Neuronal stem cell (in vitro differentiated cells): ENCODE results near the gene NEDD4.

ENCODE experiments used
- DNase-seq: peaks from one replicate; pipeline ENCODE4 v3.0.0-alpha.2; 2013; ENCODE audit warnings: low spot score
- H2AFZ ChIP-seq: one replicate; pipeline ENCODE4 v1.6.1; 2013; ENCODE audit warnings: mild to moderate bottlenecking, low read length, inconsistent platforms
- H2AK5ac ChIP-seq: 2 replicates; pipeline ENCODE4 v1.6.1; 2013; ENCODE audit warnings: low read depth, mild to moderate bottlenecking, inconsistent platforms, low read length, moderate library complexity, mixed read lengths
- H2BK120ac ChIP-seq: 2 replicates; pipeline ENCODE4 v1.6.1; 2013; ENCODE audit warnings: low read depth, mild to moderate bottlenecking, inconsistent platforms, low read length, moderate library complexity, mixed read lengths
- H2BK12ac ChIP-seq: one replicate; pipeline ENCODE4 v1.6.1; 2013; ENCODE audit warnings: low read length, inconsistent platforms
- H2BK15ac ChIP-seq: 2 replicates; pipeline ENCODE4 v1.6.1; 2013; ENCODE audit warnings: mild to moderate bottlenecking, low read length, inconsistent platforms, mixed read lengths
- H2BK5ac ChIP-seq: one replicate; pipeline ENCODE4 v1.6.1; 2013; ENCODE audit warnings: inconsistent platforms, mild to moderate bottlenecking, low read length, moderate library complexity
- H3K14ac ChIP-seq: one replicate; pipeline ENCODE4 v1.6.1; 2013; ENCODE audit warnings: low read length, inconsistent platforms
- H3K18ac ChIP-seq: 2 replicates; pipeline ENCODE4 v1.6.1; 2013; ENCODE audit warnings: low read length, inconsistent platforms
- H3K23ac ChIP-seq: 2 replicates; pipeline ENCODE4 v1.6.1; 2013; ENCODE audit warnings: low read depth, mild to moderate bottlenecking, mixed read lengths, low read length, inconsistent platforms; ENCODE audit not compliant: poor library complexity
- H3K27ac ChIP-seq: replicated peaks from 3 replicates; pipeline ENCODE4 v1.5.1; 2013; ENCODE audit warnings: low read length, inconsistent platforms
- H3K27me3 ChIP-seq, 3 experiments: 2 replicates each; pipeline ENCODE4 v1.6.1; 2013; ENCODE audit warnings: low read length in 3 of 3, mild to moderate bottlenecking in 2 of 3, inconsistent platforms in 1 of 3, low read depth in 1 of 3, mixed read lengths in 1 of 3, moderate library complexity in 1 of 3; ENCODE audit not compliant: control insufficient read depth in 3 of 3, insufficient read depth in 3 of 3
- H3K36me3 ChIP-seq, 2 donors: replicated peaks in 1 of 2; 2 replicates each; pipeline ENCODE4 v1.6.1; 2013; ENCODE audit warnings: low read length in 2 of 2; ENCODE audit not compliant: control insufficient read depth in 2 of 2, insufficient read depth in 2 of 2
- H3K4ac ChIP-seq: 2 replicates; pipeline ENCODE4 v1.6.1; 2013; ENCODE audit warnings: inconsistent platforms, mild to moderate bottlenecking, low read length, moderate library complexity
- H3K4me1 ChIP-seq, 2 donors: 1 replicate in 1 of 2; 2 replicates in 1 of 2; pipeline ENCODE4 v1.6.1; 2013; ENCODE audit warnings: low read length in 2 of 2, low read depth in 1 of 2; ENCODE audit not compliant: control insufficient read depth in 2 of 2, insufficient read depth in 1 of 2
- H3K4me2 ChIP-seq: one replicate; pipeline ENCODE4 v1.6.1; 2013; ENCODE audit warnings: mild to moderate bottlenecking, low read length, inconsistent platforms; ENCODE audit not compliant: insufficient read depth, poor library complexity, severe bottlenecking
- H3K4me3 ChIP-seq, 2 donors: 2 replicates each; pipeline ENCODE4 v1.5.1; 2013; ENCODE audit warnings: low read length in 2 of 2, mild to moderate bottlenecking in 2 of 2, inconsistent platforms in 1 of 2, moderate library complexity in 1 of 2
- H3K79me1 ChIP-seq: one replicate; pipeline ENCODE4 v1.6.1; 2013; ENCODE audit warnings: low read depth, mild to moderate bottlenecking, inconsistent platforms, low read length, moderate library complexity
- H3K9ac ChIP-seq: one replicate; pipeline ENCODE4 v1.6.1; 2013; ENCODE audit warnings: mild to moderate bottlenecking, low read depth, low read length, inconsistent platforms; ENCODE audit not compliant: poor library complexity
- H3K9me3 ChIP-seq, 2 donors: replicated peaks in 1 of 2; 2 replicates each; pipeline versions ENCODE3 to v1.6.1; 2013; ENCODE audit warnings: low read length in 2 of 2, mild to moderate bottlenecking in 2 of 2, inconsistent platforms in 1 of 2, low read depth in 1 of 2, mixed read lengths in 1 of 2, moderate library complexity in 1 of 2; ENCODE audit not compliant: control insufficient read depth in 2 of 2, insufficient read depth in 1 of 2
- H4K8ac ChIP-seq: one replicate; pipeline ENCODE4 v1.6.1; 2013; ENCODE audit warnings: low read depth, mild to moderate bottlenecking, inconsistent platforms, low read length, moderate library complexity
- H4K91ac ChIP-seq: one replicate; pipeline ENCODE4 v1.6.1; 2013; ENCODE audit warnings: low read length, low read depth, mild to moderate bottlenecking, inconsistent platforms; ENCODE audit not compliant: poor library complexity
- WGBS, 2 donors: extraction: QIAGEN DNeasy Blood & Tissue Kit; methylation state at CpG; one replicate each; pipeline ENCODE4 v1.1.7; 2013; ENCODE audit warnings: missing lambda C conversion rate in 2 of 2, mixed read lengths in 1 of 2; ENCODE audit not compliant: insufficient read length in 2 of 2, insufficient replicate concordance in 1 of 2; ENCODE audit errors: extremely low coverage in 2 of 2; 5-methylcytosine and 5-hydroxymethylcytosine counted together

NEDD4 gene

GRCh38 chr15:55993804-55994560 is 570 bp upstream of the NEDD4 start:
- Histone ChIP-seq H3K9ac (peak overlapping the region; percentile 85), H3K79me1 (no peaks in the 10 kb centered on the region), H3K4me2 (peak overlapping the region; percentile 90), H2AFZ (peak overlapping the region; percentile 98), H3K27ac (peak overlapping the region; percentile 48), H3K4ac (no peak overlapping the region), H2BK120ac (no peak overlapping the region), H4K91ac (no peak overlapping the region), H2AK5ac (no peak overlapping the region), H2BK15ac (peak overlapping the region; percentile 63), H3K27me3 (no peaks in the 10 kb centered on the region), H3K14ac (no peak overlapping the region), H3K9me3 (no peaks in the 10 kb centered on the region), H3K36me3 (peaks cover 0 to 11% of the 10 kb centered on the region in 2 donors), H3K18ac (peak overlapping the region; percentile 83), H2BK12ac (no peak overlapping the region), H2BK5ac (no peak overlapping the region), H3K23ac (no peak overlapping the region), H3K4me1 (peaks cover 5 to 15% of the 10 kb centered on the region in 2 donors), H3K4me3 (peak overlapping the region; percentile 78 to 82), H4K8ac (no peak overlapping the region)
- DNase-seq, result peak; percentile 54
- WGBS, 2 donors, result no CpG with 5 or more reads among the region's 41 CpGs

- Histone ChIP-seq H3K27ac (peak overlapping the region; percentile 63), H2AFZ (peak overlapping the region; percentile 98), H2BK12ac (no peak overlapping the region), H3K23ac (no peak overlapping the region), H3K9me3 (no peaks in the 10 kb centered on the region), H3K4me1 (peaks cover 5 to 15% of the 10 kb centered on the region in 2 donors), H4K91ac (no peak overlapping the region), H3K18ac (peak overlapping the region; percentile 94), H3K4ac (no peak overlapping the region), H2BK15ac (no peak overlapping the region), H3K4me2 (peak overlapping the region; percentile 90), H2AK5ac (no peak overlapping the region), H3K36me3 (peaks cover 0 to 17% of the 10 kb centered on the region in 2 donors), H3K27me3 (no peaks in the 10 kb centered on the region), H3K14ac (no peak overlapping the region), H2BK5ac (peak overlapping the region; percentile 55), H3K9ac (peak overlapping the region; percentile 83), H3K4me3 (peak overlapping the region; percentile 78 to 82), H4K8ac (no peak overlapping the region), H2BK120ac (peak overlapping the region; percentile 7), H3K79me1 (no peaks in the 10 kb centered on the region)
- WGBS, 2 donors, result no CpG with 5 or more reads among the region's 9 CpGs
- DNase-seq, result no peak
Measured at GRCh38 chr15:55992769-55993110, 672 bp downstream of the NEDD4 start.

DNA sequence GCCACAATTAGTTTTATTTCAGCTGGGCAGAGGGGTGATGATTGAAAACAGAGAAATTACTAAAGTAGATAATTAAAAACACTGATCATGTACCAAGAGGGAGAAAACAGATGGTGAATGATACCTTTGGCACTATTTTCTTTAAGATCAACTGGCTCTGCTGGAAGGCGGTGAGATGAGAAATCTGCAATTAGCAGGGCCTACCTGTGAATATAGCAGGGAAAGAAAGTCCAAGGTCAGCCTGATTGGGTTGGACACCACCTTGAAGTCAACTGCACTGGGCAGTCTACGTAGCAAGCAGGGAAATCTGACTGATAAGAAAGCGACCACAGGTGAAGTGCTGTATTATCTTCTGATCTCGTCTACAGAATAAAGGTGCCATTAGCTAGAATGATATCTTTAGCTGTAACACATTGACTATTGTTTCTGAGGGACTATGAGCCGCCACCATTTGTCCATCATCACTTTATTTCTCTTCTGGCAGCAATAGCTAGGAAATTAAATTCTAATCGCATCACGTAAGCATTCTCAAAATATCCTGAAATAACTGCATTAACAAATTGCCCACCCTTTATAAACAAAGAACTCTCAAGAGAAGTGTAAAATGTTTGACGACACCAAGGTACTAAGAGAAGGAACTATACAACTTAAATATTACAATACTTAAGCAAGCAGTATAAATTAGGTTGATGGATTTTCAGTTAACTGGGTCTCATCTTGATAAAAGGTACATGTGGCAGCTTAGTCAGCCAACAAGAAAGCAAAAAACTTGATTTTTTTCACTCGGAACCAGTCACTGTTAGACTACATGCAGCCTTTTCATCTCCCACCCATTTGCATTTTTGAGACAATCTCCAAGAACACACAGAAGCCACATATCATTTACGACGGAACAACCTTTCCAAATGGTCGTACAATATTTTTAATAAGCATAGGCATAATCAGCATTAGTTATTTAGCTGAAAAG is 1.3 kb downstream of the NEDD4 start:
- Histone ChIP-seq H2BK120ac (no peak overlapping the region), H3K4me3 (peak overlapping the region in 1 of 2 donors; percentile 78), H3K9me3 (no peaks in the 10 kb centered on the region), H3K27ac (no peak overlapping the region), H3K9ac (no peak overlapping the region), H2AK5ac (no peak overlapping the region), H3K4me1 (peaks cover 5 to 15% of the 10 kb centered on the region in 2 donors), H2BK12ac (no peak overlapping the region), H2BK5ac (no peak overlapping the region), H3K18ac (no peak overlapping the region), H3K36me3 (peaks cover 0 to 17% of the 10 kb centered on the region in 2 donors), H2BK15ac (no peak overlapping the region), H2AFZ (peak overlapping the region; percentile 98), H3K14ac (no peak overlapping the region), H4K8ac (no peak overlapping the region), H4K91ac (no peak overlapping the region), H3K79me1 (no peaks in the 10 kb centered on the region), H3K4me2 (no peak overlapping the region), H3K23ac (no peak overlapping the region), H3K4ac (no peak overlapping the region), H3K27me3 (no peaks in the 10 kb centered on the region)
- no CpG with 5 or more reads among the region's 12 CpGs for whole genome bisulfite sequencing, 2 donors
- DNase-seq, result no peak

DNA sequence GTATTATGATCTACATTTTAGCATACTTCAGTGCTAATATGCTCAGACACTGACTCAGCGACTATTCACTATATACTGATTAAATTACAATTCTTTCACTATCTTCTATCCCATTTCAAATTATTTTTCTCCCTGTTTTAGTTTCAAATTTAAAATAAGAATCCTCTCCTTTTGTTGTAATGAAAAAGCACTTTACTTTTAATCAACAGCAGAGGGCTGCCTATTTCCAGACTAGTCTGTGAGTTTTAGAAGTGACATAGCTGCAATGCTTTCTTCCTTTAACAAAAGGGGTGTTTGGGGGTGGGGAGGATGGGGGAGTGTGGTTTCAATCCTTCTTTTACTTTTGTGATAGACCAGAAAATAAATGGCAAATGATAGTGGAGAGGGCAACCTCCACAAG is 2.4 kb downstream of the NEDD4 start:
- no peak overlapping the region for H3K18ac ChIP-seq
- H2AK5ac ChIP-seq, result no peak overlapping the region
- H3K23ac ChIP-seq, result no peak overlapping the region
- H3K9me3 ChIP-seq, result no peaks in the 10 kb centered on the region
- no peak overlapping the region for H3K4me3 ChIP-seq
- H2BK120ac ChIP-seq, result no peak overlapping the region
- no peaks in the 10 kb centered on the region for H3K79me1 ChIP-seq
- no peak overlapping the region for H3K4me2 ChIP-seq
- H3K27ac ChIP-seq, result no peak overlapping the region
- no peak overlapping the region for H2BK5ac ChIP-seq
- DNase-seq, result no peak
- H3K27me3 ChIP-seq, result no peaks in the 10 kb centered on the region
- H3K14ac ChIP-seq, result no peak overlapping the region
- H4K91ac ChIP-seq, result no peak overlapping the region
- H2BK15ac ChIP-seq, result no peak overlapping the region
- no peak overlapping the region for H3K4ac ChIP-seq
- H2AFZ ChIP-seq, result no peak overlapping the region
- no peak overlapping the region for H4K8ac ChIP-seq
- H2BK12ac ChIP-seq, result no peak overlapping the region
- 100% methylated on average over 1 of the region's 1 CpG; no CpG with 5 or more reads in 1 of the 2 donors for WGBS, 2 donors
- no peak overlapping the region for H3K9ac ChIP-seq
- H3K4me1 ChIP-seq, result peaks cover 5 to 15% of the 10 kb centered on the region in 2 donors
- peaks cover 0 to 22% of the 10 kb centered on the region in 2 donors for H3K36me3 ChIP-seq
